Inferior parietal cortex (tissue), 1 donor: ENCODE results near the gene SLC24A1.

Source experiments
- DNase-seq: peaks from one replicate; pipeline ENCODE4 v3.0.0-alpha.2; 2016; ENCODE audit errors: extremely low spot score

The SLC24A1 gene

DNA sequence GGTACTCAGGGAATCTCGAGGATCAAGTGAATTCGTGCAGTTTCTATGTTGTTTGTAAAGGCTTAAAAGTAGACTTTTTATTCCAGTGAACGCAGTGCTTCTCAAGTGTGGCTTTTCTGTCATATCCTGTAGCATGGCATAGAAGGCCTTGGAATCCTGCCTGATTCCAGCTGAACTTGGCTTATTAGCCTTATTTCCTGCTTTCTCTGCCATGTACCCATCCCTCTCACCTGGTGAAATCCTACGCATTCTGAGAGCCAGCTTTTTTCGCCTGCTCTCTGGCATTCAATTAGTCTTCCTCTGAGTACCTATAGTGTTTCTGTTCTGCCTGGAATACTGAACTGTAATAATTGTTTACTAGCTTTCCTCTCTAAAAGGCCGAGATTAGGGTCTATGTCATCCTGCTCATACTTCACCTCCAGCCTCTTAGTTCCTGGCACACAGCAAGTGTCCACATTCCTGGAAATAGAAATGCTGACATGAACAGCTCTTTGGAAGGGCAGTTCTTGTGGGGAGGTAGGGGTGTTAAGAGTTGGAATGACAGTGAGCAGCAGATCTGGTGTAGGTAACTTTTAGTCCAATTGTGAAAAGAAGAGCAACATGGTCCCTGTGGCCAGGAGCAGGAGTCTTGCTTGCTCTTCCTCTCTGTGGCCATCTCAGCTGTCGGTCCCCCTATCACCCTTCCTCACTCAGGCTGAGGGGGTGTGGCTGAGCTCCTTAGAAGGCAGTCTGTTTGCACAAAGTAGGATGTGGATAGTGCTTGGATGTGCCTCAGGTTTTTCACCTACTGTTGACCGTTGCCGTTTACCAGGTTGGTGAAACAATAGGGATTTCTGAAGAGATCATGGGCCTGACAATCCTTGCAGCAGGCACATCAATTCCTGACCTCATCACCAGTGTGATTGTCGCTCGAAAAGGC lies 30.4 kb downstream of the SLC24A1 start:
- no peak for DNase-seq

DNA sequence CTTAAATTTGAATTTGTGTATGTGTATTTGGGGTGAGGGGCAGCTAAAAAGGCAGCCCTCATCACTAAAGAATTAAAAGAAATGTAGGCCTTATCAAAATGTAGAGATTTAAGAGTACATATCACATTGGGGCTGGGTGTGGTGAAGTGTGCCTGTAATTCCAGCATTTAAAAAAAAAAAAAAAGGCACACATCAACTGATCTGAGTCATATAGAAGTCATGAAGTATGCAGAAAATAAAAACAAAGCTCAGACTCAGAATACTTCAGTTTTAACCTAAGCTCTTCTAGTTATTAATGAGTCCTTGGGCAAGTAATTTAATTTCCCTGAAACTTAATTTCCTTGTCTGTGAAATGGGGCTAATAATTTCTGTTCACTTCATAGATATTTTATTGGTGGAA lies 31.6 kb downstream of the SLC24A1 start:
- DNase-seq = no peak

DNA sequence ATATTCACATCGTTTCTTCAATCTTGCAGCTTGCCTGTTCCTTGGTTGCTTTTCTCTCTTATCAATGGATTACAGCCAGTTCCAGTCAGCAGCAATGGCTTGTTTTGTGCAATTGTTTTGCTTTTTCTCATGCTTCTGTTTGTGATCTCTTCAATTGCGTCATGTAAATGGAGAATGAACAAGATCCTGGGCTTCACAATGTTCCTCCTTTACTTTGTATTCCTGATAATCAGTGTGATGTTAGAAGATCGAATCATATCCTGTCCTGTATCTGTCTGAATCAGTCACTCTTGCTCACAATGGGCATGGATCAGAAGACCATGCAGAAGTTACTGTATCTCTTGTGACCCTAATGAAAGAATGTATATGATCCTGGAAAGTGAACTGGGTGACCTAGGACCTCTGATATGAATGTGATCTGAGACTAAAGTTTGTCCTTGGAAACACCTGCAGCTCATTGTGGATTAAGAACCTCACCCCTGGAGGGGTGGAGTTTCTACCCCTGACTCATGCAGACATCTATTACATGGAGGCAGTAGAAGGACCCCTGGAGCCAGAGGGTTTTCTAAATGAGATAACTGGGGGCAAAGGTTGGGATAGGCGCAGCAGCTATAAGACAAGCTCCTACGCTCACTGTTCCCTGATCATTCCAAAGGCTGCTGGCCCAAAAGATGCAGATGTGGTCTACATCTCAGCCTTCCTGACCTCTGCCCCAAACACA lies 32.2 kb downstream of the SLC24A1 start:
- no peak for DNase-seq

DNA sequence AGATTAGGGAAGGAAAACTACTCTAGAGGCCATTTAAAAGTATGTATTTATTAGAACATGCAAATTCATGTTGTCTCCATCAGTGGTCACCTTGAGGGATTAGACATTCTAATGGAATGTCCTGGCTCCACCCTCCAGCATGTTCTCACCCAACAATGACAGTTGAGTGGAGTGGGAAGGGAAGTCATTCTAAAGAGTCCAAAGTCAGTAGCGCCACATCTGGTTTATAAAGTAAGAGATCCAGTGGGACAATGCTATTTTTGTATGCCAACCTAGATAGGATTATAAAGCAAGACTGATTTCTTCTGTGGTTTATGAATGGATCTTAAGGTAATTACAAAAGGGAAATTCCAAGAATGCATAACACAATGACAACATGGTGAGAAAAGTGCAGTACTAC lies 33.3 kb downstream of the SLC24A1 start:
- DNase-seq = no peak

GRCh38 chr15:65655457-65655856 lies 33.7 kb downstream of the SLC24A1 start:
- no peak for DNase-seq

- DNase-seq = no peak
These were observed 37.8 kb downstream of the SLC24A1 start for GRCh38 chr15:65659502-65660052.

DNA sequence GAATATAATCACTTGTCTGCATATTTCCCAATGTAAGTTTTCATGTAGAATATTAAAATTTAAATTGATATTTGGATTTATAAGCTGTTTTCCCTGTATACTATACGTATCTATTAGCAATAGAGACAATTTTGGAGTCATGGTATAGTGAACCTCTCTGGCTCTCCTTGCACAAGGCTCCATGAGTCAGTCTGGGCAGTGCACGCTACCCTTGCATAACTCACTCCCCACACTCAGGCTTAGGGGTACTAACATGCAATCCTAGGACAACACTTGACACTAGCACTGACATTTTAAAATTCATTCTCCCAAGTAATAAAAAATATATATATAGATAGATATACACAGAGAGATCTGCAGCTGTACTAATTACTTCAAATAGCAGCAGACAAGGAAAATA lies 39.2 kb downstream of the SLC24A1 start:
- no peak for DNase-seq

DNA sequence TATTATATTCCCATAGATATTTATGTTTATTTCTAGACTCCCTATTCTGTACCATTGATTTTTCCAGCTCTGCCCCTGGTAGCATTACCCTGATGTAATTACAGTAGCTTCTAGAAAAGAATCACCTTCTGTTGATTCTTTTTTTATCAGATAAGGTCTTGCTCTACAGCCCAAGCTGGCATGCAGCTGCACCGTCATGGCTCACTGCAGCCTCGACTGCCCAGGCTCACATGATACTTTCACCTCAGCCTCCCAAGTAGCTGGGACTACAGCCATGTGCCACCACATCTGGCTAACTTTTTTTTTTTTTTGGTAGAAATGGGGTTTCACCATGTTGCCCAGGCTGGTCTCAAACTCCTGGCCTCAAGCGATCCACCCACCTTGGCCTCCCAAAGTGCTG lies 41.8 kb downstream of the SLC24A1 start:
- DNase-seq = no peak

DNA sequence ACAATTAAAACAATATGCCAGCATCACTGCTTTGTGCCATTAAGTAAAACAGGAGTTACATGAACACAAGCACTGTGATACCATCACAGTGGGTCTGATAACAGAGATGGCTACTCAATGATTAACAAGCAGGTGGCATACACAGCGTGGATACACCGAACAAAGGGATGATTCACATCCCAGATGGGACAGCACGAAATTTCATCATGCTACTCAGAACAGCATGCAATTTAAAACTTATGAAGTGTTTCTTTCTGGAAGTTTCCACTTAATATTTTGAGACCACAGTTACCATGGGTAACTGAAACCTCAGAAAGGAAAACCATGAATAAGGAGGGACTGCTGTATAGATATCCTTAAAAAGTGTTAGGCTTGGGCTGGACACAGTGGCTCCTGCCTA lies 44.5 kb downstream of the SLC24A1 start:
- DNase-seq = peak; percentile 46

- no peak for DNase-seq
These were observed 53.8 kb downstream of the SLC24A1 start for GRCh38 chr15:65675551-65675950.

DNA sequence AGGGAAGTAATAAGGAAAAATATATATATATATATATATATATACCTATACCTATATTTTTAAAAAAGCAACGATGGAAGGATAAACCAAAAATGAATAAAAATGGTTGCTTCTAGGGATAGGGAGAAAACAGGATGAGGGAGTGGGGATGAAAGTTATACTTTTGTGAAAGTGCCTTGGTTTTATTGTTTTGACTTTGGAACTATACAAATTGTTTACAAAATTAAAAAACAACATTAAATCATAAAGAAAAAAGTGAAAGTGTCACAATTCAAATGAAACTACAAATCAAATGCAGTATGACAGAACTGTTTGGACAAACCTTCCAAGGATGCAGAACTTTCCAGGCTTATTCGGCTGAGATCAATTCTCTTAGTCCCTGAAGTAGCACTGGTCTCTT lies 54.4 kb downstream of the SLC24A1 start:
- no peak for DNase-seq

GRCh38 chr15:65680544-65680943 lies 58.8 kb downstream of the SLC24A1 start:
- DNase-seq = no peak

GRCh38 chr15:65682404-65682911 lies 60.7 kb downstream of the SLC24A1 start:
- DNase-seq = no peak

GRCh38 chr15:65688462-65688861 lies 66.7 kb downstream of the SLC24A1 start:
- DNase-seq = no peak

GRCh38 chr15:65690173-65690572 lies 68.4 kb downstream of the SLC24A1 start:
- DNase-seq = no peak

DNA sequence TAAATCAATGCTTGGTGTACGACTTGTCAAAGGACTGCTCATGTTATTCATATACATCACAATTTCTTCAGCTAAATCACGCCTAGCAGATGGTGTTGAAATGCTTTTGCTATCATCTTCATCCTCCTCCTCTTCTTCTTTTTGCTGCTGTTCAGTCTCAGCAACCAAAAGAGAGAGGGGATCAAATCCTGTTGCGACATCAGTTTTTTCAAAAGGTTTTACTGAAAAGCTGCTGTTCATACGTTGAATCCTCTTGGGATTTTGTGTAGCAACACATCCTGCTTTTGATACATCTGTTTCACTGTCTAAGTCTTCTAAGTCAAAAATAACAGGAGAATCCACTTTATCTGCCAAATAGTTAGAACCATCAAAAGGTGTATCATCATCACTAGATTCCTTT lies 69.0 kb downstream of the SLC24A1 start:
- DNase-seq = no peak

GRCh38 chr15:65695081-65695480 lies 73.3 kb downstream of the SLC24A1 start:
- no peak for DNase-seq
